Stimulated activated CD8-positive, alpha-beta memory T cell treated with anti-CD3 and anti-CD28 coated beads, Interleukin-15, amount 100 ng/mL, for 24 hours (primary cell): ENCODE results near the gene FKBP1A.

Experiments used
- DNase-seq: peaks from one replicate; pipeline ENCODE4 v3.0.0-alpha.2; 2020; ENCODE audit warnings: low read depth

FKBP1A gene

GRCh38 chr20:1331801-1332453 lies 60.9 kb downstream of the FKBP1A start:
- no peak for DNase-seq

GRCh38 chr20:1331101-1331500 lies 61.8 kb downstream of the FKBP1A start:
- DNase-seq: no peak

DNA sequence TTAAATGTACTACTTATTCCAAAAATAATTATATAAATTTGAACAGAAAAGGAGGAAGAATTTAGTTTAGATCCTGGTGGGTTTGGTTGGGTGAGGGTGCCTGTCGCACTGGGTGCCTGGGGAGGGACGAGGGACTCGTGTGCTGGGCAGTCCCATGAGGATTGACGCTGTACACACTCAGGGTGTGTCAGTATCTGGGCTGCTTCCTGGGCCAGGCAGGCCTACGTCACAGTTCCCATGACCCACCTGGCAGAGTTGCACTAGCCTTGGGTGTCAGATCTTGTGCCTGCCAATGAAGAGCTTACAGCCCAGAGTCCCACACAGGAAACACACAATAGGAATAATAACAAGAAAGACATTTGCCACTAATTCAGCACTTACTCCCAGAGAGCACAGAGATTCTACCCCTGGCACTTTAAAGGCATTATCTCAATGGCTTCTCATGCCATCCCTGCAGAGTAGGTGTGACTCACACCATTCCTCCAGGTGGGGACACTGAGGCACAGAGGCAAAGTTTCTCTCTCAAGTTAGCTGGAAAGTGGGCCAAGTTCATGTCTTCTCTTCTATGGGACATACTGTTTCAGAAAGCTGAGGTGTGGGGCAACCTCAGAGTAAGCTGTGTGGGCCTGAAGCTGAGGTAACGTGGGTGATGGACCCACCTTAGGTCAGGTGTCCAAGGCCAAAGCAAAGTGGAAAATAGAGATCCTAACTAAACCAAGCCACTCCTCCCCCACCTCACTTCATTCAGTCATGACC lies 62.6 kb downstream of the FKBP1A start:
- no peak for DNase-seq

DNA sequence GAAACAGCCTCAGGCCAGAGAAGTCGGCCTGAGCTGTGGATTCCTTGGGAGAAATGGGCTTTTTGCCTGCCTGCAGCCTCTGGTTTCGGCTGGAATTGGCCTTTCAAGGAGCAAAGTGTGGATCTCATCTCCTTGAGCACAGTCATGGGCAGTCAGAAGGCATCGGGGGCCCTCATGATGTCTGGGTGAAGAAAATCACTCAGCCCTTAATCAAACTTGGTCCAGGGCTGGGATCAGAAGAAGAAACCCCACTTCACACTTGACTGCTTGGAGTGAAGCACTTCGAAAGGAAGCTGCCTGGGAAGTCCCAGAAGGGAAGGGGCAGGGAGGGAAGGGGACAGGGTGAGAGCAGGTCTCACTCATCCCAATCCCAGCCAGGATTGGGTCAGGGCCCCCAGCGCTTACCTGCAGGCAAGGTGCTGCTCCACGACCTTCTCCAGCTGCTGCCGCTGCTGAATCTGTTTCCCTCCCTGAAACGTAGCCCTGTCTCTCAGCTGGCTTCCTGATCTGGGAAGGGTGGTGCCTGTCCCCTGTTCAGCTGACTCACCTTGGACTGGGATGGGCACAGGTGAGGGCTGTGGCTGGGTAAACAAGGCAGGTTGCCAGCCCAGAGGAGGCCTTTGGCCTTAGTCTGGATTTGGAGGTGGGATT lies 64.0 kb downstream of the FKBP1A start, which contains the start of gene SDCBP2:
Gene SDCBP2, minus strand, starts transcription at position 460 of the 651 bp plus-strand sequence. CDS start 8,723 bp downstream, outside the sequence.
- no peak for DNase-seq

GRCh38 chr20:1327827-1328679 lies 64.8 kb downstream of the FKBP1A start:
- DNase-seq: no peak

GRCh38 chr20:1327241-1327653 lies 65.6 kb downstream of the FKBP1A start:
- no peak for DNase-seq

DNA sequence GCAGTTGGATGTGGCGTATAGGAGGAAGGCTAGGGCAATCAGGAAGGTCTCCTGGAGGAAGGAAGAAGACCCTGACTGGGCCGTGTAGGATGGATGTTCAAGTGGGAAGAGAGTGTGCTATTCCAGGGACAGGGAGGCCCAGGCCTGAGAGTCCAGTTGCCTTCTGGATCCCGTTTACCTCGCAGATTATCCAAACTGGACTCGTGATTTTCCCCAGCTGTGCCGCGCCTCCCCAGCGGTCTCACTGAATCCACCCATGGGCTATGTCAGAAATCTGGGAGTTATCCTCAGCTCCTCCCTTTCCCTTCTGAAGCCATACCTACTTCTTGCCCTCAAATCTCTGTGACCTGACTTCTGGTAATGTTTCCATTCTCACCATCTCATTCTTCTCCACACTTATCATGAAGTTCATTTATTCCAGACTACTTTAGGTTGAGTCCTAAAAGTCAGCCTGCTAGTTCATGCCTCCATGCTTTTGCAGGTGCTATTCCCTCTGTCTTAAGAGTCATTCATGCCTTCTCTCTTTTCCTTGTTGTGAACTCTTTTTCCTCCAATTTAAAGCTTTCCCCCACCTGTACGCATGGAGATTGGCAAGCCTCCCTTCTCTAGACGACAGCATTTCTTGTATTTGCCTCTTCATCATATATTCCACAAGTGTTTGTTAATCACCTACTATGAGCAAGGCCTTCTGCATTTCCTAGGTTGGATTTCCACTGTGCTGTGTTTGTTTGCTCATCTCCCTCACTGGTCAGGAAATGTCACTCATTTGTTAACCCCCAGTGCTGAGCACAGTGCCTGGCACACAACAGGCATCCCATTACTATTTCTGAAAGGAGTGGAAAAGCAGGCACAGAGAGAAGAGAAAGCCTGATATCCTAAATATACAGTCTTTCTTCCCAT lies 66.6 kb downstream of the FKBP1A start:
- DNase-seq: no peak

- DNase-seq: peak; percentile 98
Observed at GRCh38 chr20:1325173-1326030, 67.5 kb downstream of the FKBP1A start.

DNA sequence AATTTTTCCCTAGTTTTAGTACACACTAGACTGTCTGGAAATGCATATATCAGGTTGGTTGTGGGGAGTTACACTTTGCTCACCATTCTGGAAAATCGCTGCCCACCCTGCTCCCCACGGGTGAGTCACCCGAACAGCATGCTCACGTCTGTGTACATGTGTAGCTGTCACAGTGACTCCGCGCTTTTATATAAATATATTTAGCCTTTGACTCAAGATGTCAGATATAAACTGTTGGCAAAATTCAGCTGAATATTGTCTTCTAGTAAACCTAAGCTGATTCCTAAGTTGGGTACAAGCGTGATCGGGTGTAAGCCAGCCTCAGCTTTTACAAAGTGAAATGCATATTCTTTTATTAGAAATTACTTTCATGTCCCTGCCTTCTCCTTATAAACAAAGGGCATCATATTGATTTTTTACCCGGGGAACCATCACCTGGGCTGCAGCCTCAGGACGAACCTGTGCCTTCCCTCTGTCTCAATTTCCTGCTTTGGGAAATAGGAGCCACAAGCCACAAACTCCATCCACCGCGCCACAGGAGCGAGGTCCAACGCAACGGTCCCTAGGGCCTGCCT lies 68.2 kb downstream of the FKBP1A start:
- no peak for DNase-seq

GRCh38 chr20:1323830-1324597 lies 68.8 kb downstream of the FKBP1A start:
- no peak for DNase-seq

DNA sequence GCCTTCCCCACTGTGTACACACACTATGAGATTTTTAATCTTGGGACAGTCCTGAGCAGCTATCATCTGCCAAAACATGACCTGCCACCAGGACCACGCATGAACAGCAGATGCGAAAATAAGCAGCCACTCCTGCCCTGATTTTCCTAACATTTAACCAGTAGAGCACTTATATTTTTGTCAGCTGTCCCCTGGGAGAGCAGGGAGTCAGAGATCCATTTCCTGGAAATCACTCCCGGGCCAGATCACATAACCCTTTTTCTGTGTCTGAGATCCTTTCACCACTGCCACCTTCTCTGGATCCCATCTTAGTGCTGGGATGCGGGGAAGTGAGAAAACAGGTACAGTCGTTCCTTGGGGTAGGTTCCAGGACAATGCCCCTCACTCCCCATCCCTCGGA lies 69.6 kb downstream of the FKBP1A start:
- no peak for DNase-seq

DNA sequence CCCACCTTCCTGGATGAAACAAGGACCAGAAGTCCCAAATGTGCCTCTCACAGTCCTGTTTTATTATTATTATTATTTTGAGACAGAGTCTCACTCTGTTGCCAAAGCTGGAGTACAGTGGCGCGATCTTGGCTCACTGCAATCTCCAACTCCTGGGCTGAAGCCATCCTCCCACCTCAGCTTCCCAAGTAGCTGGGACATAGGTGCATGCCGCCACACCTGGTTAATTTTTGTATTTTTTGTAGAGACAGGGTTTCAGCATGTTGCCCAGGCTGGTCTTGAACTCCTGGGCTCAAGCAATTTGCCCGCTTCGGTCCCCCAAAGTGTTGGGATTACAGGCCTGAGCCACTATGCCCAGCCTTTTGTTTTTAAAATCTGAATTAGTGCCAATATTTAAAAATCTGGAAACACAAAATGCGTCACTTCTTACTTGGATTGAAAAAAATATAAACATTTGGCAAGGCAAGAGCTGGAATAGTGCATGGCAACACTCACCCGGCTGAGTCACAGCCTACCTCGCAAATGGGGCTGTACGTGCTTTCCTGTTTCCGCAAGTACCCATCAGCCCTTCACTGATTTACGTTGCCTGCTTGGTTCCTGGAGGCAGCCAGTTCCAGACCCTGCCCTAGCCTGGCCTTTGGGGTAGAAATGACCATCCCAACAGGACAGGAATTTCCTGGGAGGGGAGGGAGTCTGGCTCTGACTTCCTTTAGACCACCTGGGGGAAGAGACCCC lies 70.2 kb downstream of the FKBP1A start:
- DNase-seq: no peak

- DNase-seq: no peak
Observed at GRCh38 chr20:1321654-1321939, 71.3 kb downstream of the FKBP1A start.

GRCh38 chr20:1320902-1321653 lies 71.8 kb downstream of the FKBP1A start:
- no peak for DNase-seq

DNA sequence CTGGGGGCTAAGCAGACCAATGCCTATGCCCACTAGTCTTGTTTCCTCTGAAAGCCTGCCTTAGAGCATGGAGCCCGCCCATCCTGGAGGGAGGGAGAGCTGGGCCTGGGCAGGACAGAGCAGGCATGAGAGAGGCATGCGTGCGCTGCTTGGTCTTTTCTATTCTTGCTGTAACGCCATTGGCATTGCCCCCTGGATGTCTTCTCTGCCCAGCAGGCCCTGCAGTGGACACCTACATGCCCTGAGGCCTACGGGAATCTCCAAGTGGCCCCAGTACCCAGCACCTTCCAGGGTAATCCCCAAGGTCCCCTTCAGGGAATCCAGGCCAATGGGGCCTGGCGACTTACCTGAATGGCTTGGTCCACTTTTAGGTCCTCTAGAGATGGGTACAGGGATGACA lies 72.8 kb downstream of the FKBP1A start:
- DNase-seq: no peak

DNA sequence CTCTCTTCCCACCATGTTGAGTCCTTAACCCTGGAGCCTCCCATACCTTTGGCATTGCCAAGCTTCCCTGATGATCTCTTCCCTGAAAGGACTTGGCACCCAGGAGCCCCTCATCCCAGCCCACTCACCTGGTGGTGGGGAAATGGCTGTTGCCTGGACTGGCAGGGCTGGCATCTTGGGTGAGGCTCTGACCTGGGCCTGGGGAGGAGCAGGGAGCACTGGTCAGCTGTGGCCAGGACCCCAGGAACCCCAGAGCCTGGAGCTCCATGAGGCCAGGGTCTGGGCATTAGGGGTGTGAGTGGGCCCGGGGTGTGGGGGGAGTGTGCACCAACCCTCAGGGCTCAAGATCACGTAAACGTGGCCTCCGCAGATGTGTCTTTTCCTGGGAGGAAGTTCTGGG lies 73.4 kb downstream of the FKBP1A start:
- no peak for DNase-seq

DNA sequence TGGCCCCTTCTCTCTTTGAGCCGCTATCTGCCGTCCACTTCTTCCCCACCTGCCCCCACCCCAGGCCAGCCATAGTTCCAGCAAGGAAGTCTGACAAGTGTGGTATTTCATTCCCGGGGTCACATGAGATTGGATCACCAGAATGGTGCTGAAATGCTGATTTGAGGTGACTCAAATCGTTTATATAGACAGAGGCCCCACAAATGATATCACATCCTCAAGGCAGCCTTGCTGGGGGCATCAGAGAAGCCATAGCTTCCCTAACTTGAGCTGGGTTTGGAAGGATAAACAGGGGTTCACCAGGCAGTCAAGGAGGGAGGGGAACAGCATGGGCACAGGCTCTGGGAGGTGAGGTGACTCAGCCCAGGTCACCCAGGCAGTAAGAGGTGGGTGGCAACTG lies 73.8 kb downstream of the FKBP1A start:
- no peak for DNase-seq
